PC-3 (cell line): ENCODE results near the gene ASPHD2.

Experiments used
- CTCF ChIP-seq: fragments of 300-600 bp; sonication (generic); conservative IDR thresholded peaks from 2 replicates; pipeline ENCODE4 v1.5.1; 2017; ENCODE audit warnings: antibody characterized with exemption, low read depth, mild to moderate bottlenecking, low read length
- EZH2 ChIP-seq: fragments of 300-600 bp; sonication (generic); IDR thresholded peaks from one replicate; pipeline ENCODE4 v1.6.1; 2017; ENCODE audit warnings: antibody characterized with exemption, mild to moderate bottlenecking, low read length; ENCODE audit not compliant: unreplicated experiment
- EZH2phosphoT487 ChIP-seq: fragments of 300-600 bp; sonication (generic); IDR thresholded peaks from 2 replicates; pipeline ENCODE4 v1.6.1; 2018; ENCODE audit warnings: mild to moderate bottlenecking, antibody characterized with exemption, low read length, borderline replicate concordance

GRCh38 chr22:26450453-26451185 is 21.6 kb downstream of the ASPHD2 start:
- no peak for TF ChIP-seq CTCF
- no peak for TF ChIP-seq EZH2
- TF ChIP-seq EZH2phosphoT487, result no peak
